HepG2 (cell line): ENCODE measurements around the gene AADACL2. TPM values are rescaled to one million over a fixed set of nuclear protein-coding genes. Genes with fewer than 3 reads are reported as not detected.

Experiments used
- ATAC-seq: fragments of 200-7000 bp; cut with Tn5 transposase; 3 replicates; pipeline ENCODE4 v1.9.1; 2020; ENCODE audit warnings: mild to moderate bottlenecking, moderate library complexity
- BruUV-seq: library from RNA; stranded (reverse); fragments of 400-500 nt; replicated peaks from 2 replicates; lab custom pipeline; 2021; lab: Mats Ljungman, UMichigan
- CTCF ChIA-PET: fragments of 300-600 bp; formaldehyde crosslinking; extraction: SDS; loops from one replicate; lab custom pipeline; 2021; ENCODE audit warnings: low total read pairs, inconsistent platforms, low intra/inter-chr PET ratio; lab: Yijun Ruan, JAX
- POLR2A ChIA-PET: fragments of 350-600 bp; sonication (Branson Sonifier 250); formaldehyde crosslinking; loops from one replicate; lab custom pipeline; 2020; ENCODE audit warnings: antibody characterized with exemption, inconsistent platforms; lab: Yijun Ruan, JAX
- DNase-seq: peaks from one replicate; pipeline ENCODE4 v3.0.0-alpha.2; 2015; ENCODE audit warnings: low spot score
- FAIRE-seq: peaks from 3 replicates; lab custom pipeline; 2011; peaks lifted over from hg19 to GRCh38; lab: Jason Lieb, UNC
- H2AFZ ChIP-seq: one replicate; pipeline ENCODE4 v1.6.1; 2011; ENCODE audit warnings: low read length, inconsistent platforms
- H3K27ac ChIP-seq: fragments of 300-600 bp; 3 replicates; pipeline ENCODE4 v1.8.0; 2011; ENCODE audit warnings: mixed run types, mild to moderate bottlenecking, mixed read lengths, low read length, inconsistent platforms; ENCODE audit not compliant: insufficient read depth; ENCODE audit errors: extremely low read length
- H3K27me3 ChIP-seq, 2 experiments: fragments of 200-600 bp in 1 of 2; 2 replicates in 1 of 2; 3 replicates in 1 of 2; pipeline versions ENCODE4 v1.6.0 to v1.8.0; 2011; ENCODE audit warnings: low read length in 2 of 2, mild to moderate bottlenecking in 2 of 2, moderate library complexity in 2 of 2, inconsistent platforms in 1 of 2; ENCODE audit not compliant: insufficient read depth in 2 of 2, control insufficient read depth in 1 of 2
- H3K36me3 ChIP-seq, 2 experiments: fragments of 200-600 bp in 1 of 2; replicated peaks in 1 of 2; 2 replicates in 1 of 2; 3 replicates in 1 of 2; pipeline versions ENCODE4 v1.5.1 to v1.8.0; 2011; ENCODE audit warnings: low read length in 2 of 2, inconsistent platforms in 1 of 2; ENCODE audit not compliant: insufficient read depth in 2 of 2, control insufficient read depth in 1 of 2
- H3K4me1 ChIP-seq: 2 replicates; pipeline ENCODE4 v1.5.1; 2012; ENCODE audit warnings: low read length, inconsistent platforms; ENCODE audit not compliant: insufficient read depth
- H3K4me2 ChIP-seq: 2 replicates; pipeline ENCODE4 v1.6.0; 2011; ENCODE audit warnings: low read depth, low read length, inconsistent platforms
- H3K4me3 ChIP-seq, 3 experiments: fragments of 200-600 bp in 1 of 3; sonication (generic), shearing (Covaris generic) in 1 of 3; replicated peaks in 1 of 3; 2 replicates each; pipeline ENCODE4 v1.5.1; 2011 to 2016; ENCODE audit warnings: low read length in 3 of 3, inconsistent platforms in 2 of 3, low read depth in 2 of 3, mild to moderate bottlenecking in 2 of 3, control low read depth in 1 of 3, mixed read lengths in 1 of 3; ENCODE audit not compliant: insufficient read depth in 1 of 3
- H3K79me2 ChIP-seq: one replicate; pipeline ENCODE4 v1.6.1; 2011; ENCODE audit warnings: low read length, inconsistent platforms; ENCODE audit not compliant: insufficient read depth
- H3K9ac ChIP-seq: 2 replicates; pipeline ENCODE4 v1.6.0; 2011; ENCODE audit warnings: mild to moderate bottlenecking, low read depth, low read length, inconsistent platforms; ENCODE audit not compliant: insufficient read depth
- H3K9me3 ChIP-seq: 2 replicates; pipeline ENCODE4 v1.5.1; 2012; ENCODE audit warnings: mild to moderate bottlenecking, low read length
- H4K20me1 ChIP-seq: 2 replicates; pipeline ENCODE4 v1.6.0; 2011; ENCODE audit warnings: inconsistent platforms, mild to moderate bottlenecking, low read length, moderate library complexity; ENCODE audit not compliant: insufficient read depth
- AGO1 ChIP-seq: fragments of 200-400 bp; formaldehyde crosslinking; IDR thresholded peaks from 2 replicates; pipeline ENCODE4 v1.6.1; 2017; ENCODE audit warnings: mild to moderate bottlenecking, low read depth, low read length, moderate library complexity; ENCODE audit not compliant: poor library complexity, severe bottlenecking
- ATF1 ChIP-seq: IDR thresholded peaks from 2 replicates; pipeline ENCODE4 v1.6.1; 2016; ENCODE audit warnings: mild to moderate bottlenecking, control low read depth
- KAT8 ChIP-seq: IDR thresholded peaks from 2 replicates; pipeline ENCODE4 v1.6.1; 2016; ENCODE audit warnings: missing genetic modification reagents, missing compliant biosample characterization
- NKX3-1 ChIP-seq: sonication (generic); formaldehyde crosslinking; IDR thresholded peaks from 2 replicates; pipeline ENCODE4 v1.5.0; 2020; ENCODE audit warnings: missing genetic modification reagents
- PLRG1 ChIP-seq: fragments of 450-650 bp; conservative IDR thresholded peaks from 2 replicates; pipeline ENCODE4 v1.6.1; 2016
- POLR2AphosphoS5 ChIP-seq: IDR thresholded peaks from 2 replicates; pipeline ENCODE4 v1.6.1; 2012; ENCODE audit warnings: low read depth, low read length
- TBX2 ChIP-seq: sonication (generic); formaldehyde crosslinking; IDR thresholded peaks from 2 replicates; pipeline ENCODE4 v1.5.0; 2020; ENCODE audit warnings: missing genetic modification reagents, mild to moderate bottlenecking, borderline replicate concordance
- ZBTB34 ChIP-seq: sonication (generic); formaldehyde crosslinking; IDR thresholded peaks from 2 replicates; pipeline ENCODE4 v1.8.0; 2022; ENCODE audit warnings: mild to moderate bottlenecking, missing genetic modification reagents
- ZFP82 ChIP-seq: sonication (generic); formaldehyde crosslinking; IDR thresholded peaks from 2 replicates; pipeline ENCODE4 v1.5.1; 2020; ENCODE audit warnings: mild to moderate bottlenecking, missing genetic modification reagents, borderline replicate concordance
- ZNF263 ChIP-seq: sonication (generic); formaldehyde crosslinking; IDR thresholded peaks from 2 replicates; pipeline ENCODE4 v1.4.0; 2020; ENCODE audit warnings: missing genetic modification reagents
- ZNF329 ChIP-seq: sonication (generic); formaldehyde crosslinking; IDR thresholded peaks from 2 replicates; pipeline ENCODE4 v1.9.0; 2021; ENCODE audit warnings: low read depth, mild to moderate bottlenecking, missing genetic modification reagents
- ZNF816 ChIP-seq: sonication (generic); formaldehyde crosslinking; IDR thresholded peaks from 2 replicates; pipeline ENCODE4 v1.8.0; 2022; ENCODE audit warnings: missing genetic modification reagents, mild to moderate bottlenecking, borderline replicate concordance
- ZNF841 ChIP-seq: sonication (generic); formaldehyde crosslinking; IDR thresholded peaks from 2 replicates; pipeline ENCODE4 v1.8.1; 2023; ENCODE audit warnings: missing genetic modification reagents, borderline replicate concordance
- ZSCAN25 ChIP-seq: sonication (generic); formaldehyde crosslinking; IDR thresholded peaks from 2 replicates; pipeline ENCODE4 v1.8.0; 2022; ENCODE audit warnings: mild to moderate bottlenecking, missing genetic modification reagents
- WGBS: methylation state at CpG from one replicate; pipeline ENCODE4 v1.1.6; 2017; ENCODE audit warnings: low lambda C conversion rate; 5-methylcytosine and 5-hydroxymethylcytosine counted together
- in situ Hi-C: cut with HindIII; loops from 2 replicates; pipeline ENCODE4 v1.10.0; 2017; ENCODE audit warnings: low pct_unique_long_range_greater_than_20kb; ENCODE audit not compliant: extremely low pct_ligation_motif_present
- intact Hi-C: fragments of 100-400 bp; cut with micrococcal nuclease; formaldehyde crosslinking; loops from one replicate; pipeline ENCODE4 v1.10.0; 2022; ENCODE audit not compliant: unreplicated experiment
- polyA plus RNA-seq, 8 experiments: library from polyadenylated mRNA; depleted of rRNA in 3 of 8; stranded (reverse) in 7 of 8; unstranded in 1 of 8; fragments of >200 nt; fragmentation: Illumina TruSeq in 4 of 8; extraction: Trizol in 4 of 8; gene quantifications; 2 replicates each; pipeline versions ENCODE4 v1.2.1 to v1.2.3, GENCODE V29; 2011 to 2016; ENCODE audit warnings: low read depth in 4 of 8, missing spikeins in 1 of 8, mixed read lengths in 1 of 8; ENCODE audit not compliant: insufficient read depth in 1 of 8
- total RNA-seq, 5 experiments: library from RNA; depleted of rRNA; stranded (reverse); fragments of >200 nt; fragmentation: Illumina TruSeq; extraction: Trizol; gene quantifications; 2 replicates each; pipeline ENCODE4 v1.2.3, GENCODE V29; 2016; ENCODE audit warnings: low read depth in 1 of 5

The AADACL2 gene
- total and polyA plus RNA-seq, 2 of the 13 experiments (the other 11 are each of a cell fraction or from before 2014, with no cell fraction given) = not detected

- TF ChIP-seq ZBTB34 (CRISPR knock-in tag) (no peak), ZNF816 (CRISPR knock-in tag) (no peak), ZNF263 (CRISPR knock-in tag) (no peak), ZNF841 (CRISPR knock-in tag) (no peak), NKX3-1 (CRISPR knock-in tag) (no peak), ZNF329 (CRISPR knock-in tag) (no peak)
These were observed 24.9 kb upstream of the AADACL2 start (continued) for GRCh38 chr3:151708868-151709267.

- H4K20me1 ChIP-seq = no peaks in the 10 kb centered on the region
- TF ChIP-seq TBX2 (CRISPR knock-in tag) = no peak
- no peak for TF ChIP-seq ZSCAN25
- TF ChIP-seq KAT8 (CRISPR knock-in tag) = no peak
- TF ChIP-seq POLR2AphosphoS5 = no peak
- TF ChIP-seq AGO1 = no peak
- no peak for TF ChIP-seq ATF1 (CRISPR knock-in tag)
- no peak for TF ChIP-seq ZFP82 (CRISPR knock-in tag)
- no peak for TF ChIP-seq PLRG1
- CTCF ChIA-PET = no interaction called here
- no peak overlapping the region for H3K4me2 ChIP-seq
- DNase-seq (no peak), FAIRE-seq (no peak), ATAC-seq (no peak)
- in situ Hi-C loops (no loop called here), intact Hi-C loops (no loop called here)
- POLR2A ChIA-PET = no interaction called here
- 0% methylated on average over 1 of the region's 1 CpG for WGBS
- no peak overlapping the region for H3K4me3 ChIP-seq
- no peak overlapping the region for H2AFZ ChIP-seq
- no peak overlapping the region for H3K27ac ChIP-seq
- BruUV-seq = no TSS peak
- H3K9me3 ChIP-seq = no peaks in the 10 kb centered on the region
- no peak overlapping the region for H3K9ac ChIP-seq
- no peaks in the 10 kb centered on the region for H3K27me3 ChIP-seq
- no peaks in the 10 kb centered on the region for H3K79me2 ChIP-seq
- H3K4me1 ChIP-seq = no peaks in the 10 kb centered on the region
- no peaks in the 10 kb centered on the region for H3K36me3 ChIP-seq
These were observed 23.9 kb upstream of the AADACL2 start for GRCh38 chr3:151709847-151710246.
